DND-41 (cell line): ENCODE results near the gene MAST4.
A peak's percentile ranks its signal among the peaks of the same experiment; 100 is the strongest.

Experiments used
- ATAC-seq: fragments of 200-7000 bp; cut with Tn5 transposase; 3 replicates; pipeline ENCODE4 v1.9.1; 2021; ENCODE audit warnings: low read depth; ENCODE audit not compliant: insufficient read depth
- DNase-seq: peaks from one replicate; pipeline ENCODE4 v3.0.0-alpha.2; 2020
- H2AFZ ChIP-seq: 2 replicates; pipeline ENCODE4 v1.6.0; 2012; ENCODE audit warnings: low read depth, low read length
- H3K27ac ChIP-seq: 2 replicates; pipeline ENCODE4 v1.5.1; 2012; ENCODE audit warnings: low read length, inconsistent platforms
- H3K27me3 ChIP-seq: fragments of 200-600 bp; sonication (generic); 2 replicates; pipeline ENCODE4 v1.6.0; 2012; ENCODE audit warnings: low read length, mild to moderate bottlenecking, inconsistent platforms; ENCODE audit not compliant: insufficient read depth, poor library complexity
- H3K36me3 ChIP-seq: 2 replicates; pipeline ENCODE4 v1.5.1; 2012; ENCODE audit warnings: low read length, inconsistent platforms; ENCODE audit not compliant: insufficient read depth
- H3K4me1 ChIP-seq: 2 replicates; pipeline ENCODE4 v1.5.1; 2012; ENCODE audit warnings: mild to moderate bottlenecking, low read length; ENCODE audit not compliant: insufficient read depth
- H3K4me2 ChIP-seq: 2 replicates; pipeline ENCODE4 v1.6.0; 2012; ENCODE audit warnings: mild to moderate bottlenecking, moderate library complexity, low read length, inconsistent platforms; ENCODE audit not compliant: insufficient read depth
- H3K4me3 ChIP-seq, 2 experiments: fragments of 200-600 bp in 1 of 2; shearing (Covaris generic) in 1 of 2; 2 replicates each; pipeline ENCODE4 v1.5.1; 2012 to 2016; ENCODE audit warnings: inconsistent platforms in 2 of 2, low read length in 2 of 2, mild to moderate bottlenecking in 2 of 2, low read depth in 1 of 2, moderate library complexity in 1 of 2
- H3K79me2 ChIP-seq: 2 replicates; pipeline ENCODE4 v1.6.0; 2012; ENCODE audit warnings: low read length, inconsistent platforms; ENCODE audit not compliant: insufficient read depth
- H3K9ac ChIP-seq: 2 replicates; pipeline ENCODE4 v1.6.0; 2012; ENCODE audit warnings: low read depth, mild to moderate bottlenecking, inconsistent platforms, low read length, moderate library complexity
- H3K9me3 ChIP-seq: 2 replicates; pipeline ENCODE4 v1.5.1; 2012; ENCODE audit warnings: low read length, moderate library complexity, mild to moderate bottlenecking, inconsistent platforms; ENCODE audit not compliant: insufficient read depth, severe bottlenecking
- H4K20me1 ChIP-seq: 2 replicates; pipeline ENCODE4 v1.6.0; 2012; ENCODE audit warnings: low read length; ENCODE audit not compliant: insufficient read depth
- CTCF ChIP-seq: IDR thresholded peaks from 2 replicates; pipeline ENCODE4 v1.5.1; 2012; ENCODE audit warnings: borderline replicate concordance, low read length, moderate library complexity, mild to moderate bottlenecking; ENCODE audit not compliant: poor library complexity, severe bottlenecking; ENCODE audit errors: extremely low read depth
- EZH2 ChIP-seq: IDR thresholded peaks from 3 replicates; pipeline ENCODE4 v1.6.1; 2012; ENCODE audit warnings: borderline replicate concordance, low read depth, mild to moderate bottlenecking, moderate library complexity, low read length, inconsistent platforms; ENCODE audit not compliant: severe bottlenecking

Gene MAST4

DNA sequence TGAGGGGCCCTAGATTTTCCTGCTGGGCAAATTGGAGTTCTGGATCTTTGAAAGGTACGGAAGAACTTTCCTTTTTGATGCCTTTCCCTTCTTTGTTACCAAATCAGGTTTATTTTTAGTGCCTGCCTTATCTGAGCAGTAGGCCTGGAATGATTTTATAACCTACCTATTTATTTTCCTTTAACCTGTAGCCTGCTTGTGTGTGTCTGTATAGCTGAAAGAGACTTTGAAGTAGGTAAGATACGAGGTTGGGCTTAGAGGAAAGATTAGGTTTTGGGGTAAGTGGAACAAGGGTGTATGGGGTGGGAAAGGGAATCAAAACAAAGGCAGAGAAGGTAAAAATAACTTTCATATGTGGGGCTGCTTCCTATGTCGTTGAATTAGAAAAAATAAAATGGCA, 389.2 kb downstream of the MAST4 start:
- TF ChIP-seq EZH2 = no peak
- TF ChIP-seq CTCF = no peak
- Histone ChIP-seq H3K4me1 (peaks cover 4% of the 10 kb centered on the region), H3K4me3 (no peak overlapping the region), H3K9me3 (no peaks in the 10 kb centered on the region), H2AFZ (no peak overlapping the region), H3K27me3 (no peaks in the 10 kb centered on the region), H3K27ac (no peak overlapping the region), H3K4me2 (no peak overlapping the region), H3K9ac (no peak overlapping the region), H4K20me1 (no peaks in the 10 kb centered on the region), H3K36me3 (no peaks in the 10 kb centered on the region), H3K79me2 (no peaks in the 10 kb centered on the region)
- no peak for ATAC-seq
- no peak for DNase-seq

DNA sequence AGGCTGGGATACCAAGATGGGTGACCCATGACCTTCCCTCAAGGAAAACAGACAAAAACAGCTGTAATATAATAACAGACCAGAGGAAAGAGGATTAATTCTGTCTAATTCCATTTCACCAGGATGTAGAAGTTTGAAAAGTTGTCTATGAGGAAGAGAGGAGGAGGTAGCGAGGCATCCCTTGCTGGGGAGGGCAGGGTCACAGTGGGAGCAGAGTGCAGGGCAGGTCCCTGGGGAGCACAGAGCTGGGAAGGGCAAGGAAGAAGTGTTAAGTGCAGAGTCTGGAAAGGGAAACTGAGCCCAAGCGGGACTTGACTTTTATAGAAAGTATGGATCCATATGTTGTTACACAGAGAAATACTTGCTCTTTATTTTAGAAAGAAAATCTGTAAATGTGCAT, 389.8 kb downstream of the MAST4 start:
- Histone ChIP-seq H3K36me3 (no peaks in the 10 kb centered on the region), H3K4me2 (no peak overlapping the region)
- no peak for ATAC-seq

DNA sequence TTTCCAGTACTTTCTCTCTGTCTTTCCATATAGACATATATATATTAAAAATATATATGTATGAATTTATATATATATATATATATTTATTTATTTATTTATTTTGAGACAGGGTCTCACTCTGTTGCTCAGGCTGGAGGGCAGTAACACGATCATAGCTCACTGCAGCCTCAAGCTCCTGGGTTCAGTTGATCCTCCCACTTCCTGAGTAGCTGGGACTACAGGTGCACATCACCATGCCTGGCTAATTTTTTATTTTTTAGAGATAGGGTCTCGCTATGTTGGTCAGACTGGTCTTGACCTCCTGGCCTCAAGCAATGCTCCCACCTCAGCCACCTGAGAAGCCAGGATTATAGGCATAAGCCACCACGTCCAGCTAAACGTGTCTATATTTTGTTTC, 390.3 kb downstream of the MAST4 start:
- DNase-seq (no peak), ATAC-seq (peak; percentile 52; the same call in 1 of the 3 replicates)
- Histone ChIP-seq H3K4me2 (no peak overlapping the region), H3K79me2 (no peaks in the 10 kb centered on the region), H3K4me1 (peaks cover 4% of the 10 kb centered on the region), H3K36me3 (no peaks in the 10 kb centered on the region), H3K9me3 (no peaks in the 10 kb centered on the region), H3K27me3 (no peaks in the 10 kb centered on the region), H4K20me1 (no peaks in the 10 kb centered on the region), H3K27ac (no peak overlapping the region), H3K4me3 (no peak overlapping the region), H2AFZ (no peak overlapping the region), H3K9ac (no peak overlapping the region)
- TF ChIP-seq CTCF (no peak), EZH2 (no peak)

More for the DNA sequence above, 389.8 kb downstream of the MAST4 start:
- Histone ChIP-seq H3K9ac (no peak overlapping the region), H3K4me3 (no peak overlapping the region), H3K9me3 (no peaks in the 10 kb centered on the region), H3K27me3 (no peaks in the 10 kb centered on the region), H3K4me1 (peaks cover 4% of the 10 kb centered on the region), H4K20me1 (no peaks in the 10 kb centered on the region), H3K79me2 (no peaks in the 10 kb centered on the region), H3K27ac (0 out of 2 replicates have a peak overlapping the region, but pooled peaks have one; percentile 11), H2AFZ (no peak overlapping the region)
- no peak for DNase-seq
- no peak for TF ChIP-seq CTCF
- TF ChIP-seq EZH2 = no peak

GRCh38 chr5:66987126-66987525, 390.9 kb downstream of the MAST4 start:
- no peaks in the 10 kb centered on the region for H3K79me2 ChIP-seq
- no peaks in the 10 kb centered on the region for H3K36me3 ChIP-seq
- H3K27ac ChIP-seq = no peak overlapping the region
- H3K27me3 ChIP-seq = no peaks in the 10 kb centered on the region
- peaks cover 4% of the 10 kb centered on the region for H3K4me1 ChIP-seq
- DNase-seq = no peak
- ATAC-seq = no peak
- no peak overlapping the region for H3K9ac ChIP-seq
- H3K4me2 ChIP-seq = no peak overlapping the region
- H3K9me3 ChIP-seq = no peaks in the 10 kb centered on the region
- no peak for TF ChIP-seq CTCF
- TF ChIP-seq EZH2 = no peak
- no peaks in the 10 kb centered on the region for H4K20me1 ChIP-seq
- H3K4me3 ChIP-seq = no peak overlapping the region
- no peak overlapping the region for H2AFZ ChIP-seq
